ENCODE data around the gene TRIM67.

- TF ChIP-seq, protein P1, sequence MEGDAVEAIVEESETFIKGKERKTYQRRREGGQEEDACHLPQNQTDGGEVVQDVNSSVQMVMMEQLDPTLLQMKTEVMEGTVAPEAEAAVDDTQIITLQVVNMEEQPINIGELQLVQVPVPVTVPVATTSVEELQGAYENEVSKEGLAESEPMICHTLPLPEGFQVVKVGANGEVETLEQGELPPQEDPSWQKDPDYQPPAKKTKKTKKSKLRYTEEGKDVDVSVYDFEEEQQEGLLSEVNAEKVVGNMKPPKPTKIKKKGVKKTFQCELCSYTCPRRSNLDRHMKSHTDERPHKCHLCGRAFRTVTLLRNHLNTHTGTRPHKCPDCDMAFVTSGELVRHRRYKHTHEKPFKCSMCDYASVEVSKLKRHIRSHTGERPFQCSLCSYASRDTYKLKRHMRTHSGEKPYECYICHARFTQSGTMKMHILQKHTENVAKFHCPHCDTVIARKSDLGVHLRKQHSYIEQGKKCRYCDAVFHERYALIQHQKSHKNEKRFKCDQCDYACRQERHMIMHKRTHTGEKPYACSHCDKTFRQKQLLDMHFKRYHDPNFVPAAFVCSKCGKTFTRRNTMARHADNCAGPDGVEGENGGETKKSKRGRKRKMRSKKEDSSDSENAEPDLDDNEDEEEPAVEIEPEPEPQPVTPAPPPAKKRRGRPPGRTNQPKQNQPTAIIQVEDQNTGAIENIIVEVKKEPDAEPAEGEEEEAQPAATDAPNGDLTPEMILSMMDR (conservative IDR thresholded peaks at IDR 0.05; ENCODE audit: low read depth, low read length): no peak
- TF ChIP-seq EZH2 (IDR thresholded peaks at IDR 0.05; ENCODE audit: borderline replicate concordance, low read depth, low read length, poor library complexity, severe bottlenecking): no peak
Observed at GRCh38 chr1:231248778-231249177, 86.9 kb downstream of the TRIM67 start.

All from A673 (cell line).